ENCODE measurements around the gene AP3B1. TPM values are rescaled to one million over a fixed set of nuclear protein-coding genes. Genes with fewer than 3 reads are reported as not detected.

Gene AP3B1
- total RNA-seq, 2 experiments from 2014 or later: 41.2 to 55.7 TPM

- Mint-ChIP-seq H3K4me3 (no peak overlapping the region), H3K4me1 (no peaks in the 10 kb centered on the region), H3K27ac (no peak overlapping the region), H3K9me3 (ENCODE audit: low read depth) (no peaks in the 10 kb centered on the region), H3K36me3 (ENCODE audit: low read depth) (peaks cover 5% of the 10 kb centered on the region), H3K27me3 (no peaks in the 10 kb centered on the region)
- intact Hi-C loops (cut with DNase I, micrococcal nuclease): no loop called here
- CTCF ChIA-PET: interaction anchor here (1.0 to 1.6 kb wide), 4 partner anchors 9 to 138 kb away, joined by 3 to 6 read pairs (median 4); no protein-coding TSS in a partner anchor
- POLR2A ChIA-PET: no interaction called here
- no peak for DNase-seq
- ATAC-seq: no peak
These were observed 284.5 kb downstream of the AP3B1 start for GRCh38 chr5:78009937-78010527.

GRCh38 chr5:78008356-78008967 is 286.0 kb downstream of the AP3B1 start:
- ATAC-seq (no peak), DNase-seq (peak; percentile 10)
- CTCF ChIA-PET: interaction anchor here (1.2 to 1.3 kb wide), 2 partner anchors 10 kb away, joined by 3 to 4 read pairs; no protein-coding TSS in a partner anchor
- POLR2A ChIA-PET: no interaction called here
- Mint-ChIP-seq H3K4me1 (no peaks in the 10 kb centered on the region), H3K9me3 (ENCODE audit: low read depth) (no peaks in the 10 kb centered on the region), H3K27ac (no peak overlapping the region), H3K27me3 (no peaks in the 10 kb centered on the region), H3K36me3 (ENCODE audit: low read depth) (peaks cover 2% of the 10 kb centered on the region), H3K4me3 (no peak overlapping the region)
- intact Hi-C loops (cut with DNase I, micrococcal nuclease): loop anchor here (1.0 kb wide), 1 partner anchor 448 kb away; no protein-coding TSS in a partner anchor

GRCh38 chr5:78007233-78007632 is 287.3 kb downstream of the AP3B1 start:
- POLR2A ChIA-PET: interaction anchor here (0.7 kb wide), 1 partner anchor 338 kb away, joined by 6 read pairs; no protein-coding TSS in a partner anchor
- intact Hi-C loops (cut with DNase I, micrococcal nuclease): no loop called here
- H3K27me3 Mint-ChIP-seq: no peaks in the 10 kb centered on the region
- ATAC-seq (no peak), DNase-seq (no peak)
- no peak overlapping the region for H3K27ac Mint-ChIP-seq
- H3K9me3 Mint-ChIP-seq (ENCODE audit: low read depth): no peaks in the 10 kb centered on the region
- no peaks in the 10 kb centered on the region for H3K4me1 Mint-ChIP-seq
- H3K36me3 Mint-ChIP-seq (ENCODE audit: low read depth): peaks cover 6% of the 10 kb centered on the region
- CTCF ChIA-PET: interaction anchor here (0.7 to 1.3 kb wide), 3 partner anchors 10 to 25 kb away, joined by 3 to 4 read pairs (median 3); no protein-coding TSS in a partner anchor
- no peak overlapping the region for H3K4me3 Mint-ChIP-seq

- ChIA-PET CTCF (interaction anchor here (0.7 kb wide), 1 partner anchor 25 kb away, joined by 3 read pairs; no protein-coding TSS in a partner anchor), POLR2A (no interaction called here)
- intact Hi-C loops (cut with DNase I, micrococcal nuclease): no loop called here
- Mint-ChIP-seq H3K4me1 (no peaks in the 10 kb centered on the region), H3K27me3 (no peaks in the 10 kb centered on the region), H3K4me3 (no peak overlapping the region), H3K36me3 (ENCODE audit: low read depth) (peaks cover 6% of the 10 kb centered on the region), H3K9me3 (ENCODE audit: low read depth) (no peaks in the 10 kb centered on the region), H3K27ac (no peak overlapping the region)
- no peak for ATAC-seq
- DNase-seq: no peak
These were observed 288.0 kb downstream of the AP3B1 start for GRCh38 chr5:78006449-78006848.

GRCh38 chr5:78005021-78005785 is 289.3 kb downstream of the AP3B1 start:
- no peak for DNase-seq
- Mint-ChIP-seq H3K4me1 (no peaks in the 10 kb centered on the region), H3K27me3 (no peaks in the 10 kb centered on the region), H3K36me3 (ENCODE audit: low read depth) (peaks cover 8% of the 10 kb centered on the region), H3K4me3 (no peak overlapping the region), H3K9me3 (ENCODE audit: low read depth) (no peaks in the 10 kb centered on the region), H3K27ac (no peak overlapping the region)
- POLR2A ChIA-PET: no interaction called here
- CTCF ChIA-PET: no interaction called here
- ATAC-seq: no peak
- intact Hi-C loops (cut with DNase I, micrococcal nuclease): no loop called here

GRCh38 chr5:78004559-78004958 is 289.9 kb downstream of the AP3B1 start:
- H3K36me3 Mint-ChIP-seq (ENCODE audit: low read depth): peaks cover 10% of the 10 kb centered on the region
- ATAC-seq (no peak), DNase-seq (no peak)
- no peaks in the 10 kb centered on the region for H3K27me3 Mint-ChIP-seq
- CTCF ChIA-PET: no interaction called here
- H3K9me3 Mint-ChIP-seq (ENCODE audit: low read depth): no peaks in the 10 kb centered on the region
- intact Hi-C loops (cut with DNase I, micrococcal nuclease): no loop called here
- H3K27ac Mint-ChIP-seq: no peak overlapping the region
- H3K4me1 Mint-ChIP-seq: no peaks in the 10 kb centered on the region
- POLR2A ChIA-PET: no interaction called here
- H3K4me3 Mint-ChIP-seq: no peak overlapping the region

- H3K9me3 Mint-ChIP-seq (ENCODE audit: low read depth): no peaks in the 10 kb centered on the region
- no peak overlapping the region for H3K27ac Mint-ChIP-seq
- POLR2A ChIA-PET: no interaction called here
- ATAC-seq (no peak), DNase-seq (no peak)
- CTCF ChIA-PET: no interaction called here
- no peaks in the 10 kb centered on the region for H3K27me3 Mint-ChIP-seq
- H3K4me3 Mint-ChIP-seq: no peak overlapping the region
- H3K4me1 Mint-ChIP-seq: no peaks in the 10 kb centered on the region
- intact Hi-C loops (cut with DNase I, micrococcal nuclease): no loop called here
- peaks cover 15% of the 10 kb centered on the region for H3K36me3 Mint-ChIP-seq (ENCODE audit: low read depth)
These were observed 290.6 kb downstream of the AP3B1 start for GRCh38 chr5:78003919-78004318.

- POLR2A ChIA-PET: no interaction called here
- no peaks in the 10 kb centered on the region for H3K27me3 Mint-ChIP-seq
- intact Hi-C loops (cut with DNase I, micrococcal nuclease): no loop called here
- no peak for DNase-seq
- no peak overlapping the region for H3K27ac Mint-ChIP-seq
- H3K9me3 Mint-ChIP-seq (ENCODE audit: low read depth): no peaks in the 10 kb centered on the region
- H3K4me3 Mint-ChIP-seq: no peak overlapping the region
- CTCF ChIA-PET: interaction anchor here (0.7 kb wide), 1 partner anchor 231 kb away, joined by 3 read pairs; no protein-coding TSS in a partner anchor
- no peaks in the 10 kb centered on the region for H3K4me1 Mint-ChIP-seq
- H3K36me3 Mint-ChIP-seq (ENCODE audit: low read depth): peaks cover 15% of the 10 kb centered on the region
- no peak for ATAC-seq
These were observed 291.0 kb downstream of the AP3B1 start for GRCh38 chr5:78003450-78003849.

- no peak overlapping the region for H3K4me3 Mint-ChIP-seq
- no peak for ATAC-seq
- CTCF ChIA-PET: no interaction called here
These were observed 291.8 kb downstream of the AP3B1 start for GRCh38 chr5:78002690-78003089.

GRCh38 chr5:78001197-78001596 is 293.3 kb downstream of the AP3B1 start:
- no peak for DNase-seq
- intact Hi-C loops (cut with DNase I, micrococcal nuclease): no loop called here
- Mint-ChIP-seq H3K9me3 (ENCODE audit: low read depth) (no peaks in the 10 kb centered on the region), H3K4me1 (no peaks in the 10 kb centered on the region), H3K4me3 (no peak overlapping the region), H3K36me3 (ENCODE audit: low read depth) (peaks cover 17% of the 10 kb centered on the region), H3K27ac (no peak overlapping the region), H3K27me3 (no peaks in the 10 kb centered on the region)
- ATAC-seq: no peak
- ChIA-PET CTCF (interaction anchor here (0.6 to 1.8 kb wide), 2 partner anchors 9 to 99 kb away, joined by 3 to 6 read pairs; no protein-coding TSS in a partner anchor), POLR2A (no interaction called here)

More at GRCh38 chr5:78002690-78003089, 291.8 kb downstream of the AP3B1 start:
- intact Hi-C loops (cut with DNase I, micrococcal nuclease): no loop called here
- Mint-ChIP-seq H3K9me3 (ENCODE audit: low read depth) (no peaks in the 10 kb centered on the region), H3K27me3 (no peaks in the 10 kb centered on the region), H3K27ac (no peak overlapping the region), H3K4me1 (no peaks in the 10 kb centered on the region), H3K36me3 (ENCODE audit: low read depth) (peaks cover 15% of the 10 kb centered on the region)
- DNase-seq: no peak
- POLR2A ChIA-PET: no interaction called here

- Mint-ChIP-seq H3K36me3 (ENCODE audit: low read depth) (peaks cover 17% of the 10 kb centered on the region), H3K27me3 (no peaks in the 10 kb centered on the region), H3K27ac (no peak overlapping the region), H3K4me1 (no peaks in the 10 kb centered on the region), H3K9me3 (ENCODE audit: low read depth) (no peaks in the 10 kb centered on the region), H3K4me3 (no peak overlapping the region)
- DNase-seq (no peak), ATAC-seq (no peak)
- intact Hi-C loops (cut with DNase I, micrococcal nuclease): no loop called here
- ChIA-PET POLR2A (no interaction called here), CTCF (interaction anchor here (1.8 kb wide), 1 partner anchor 10 kb away, joined by 6 read pairs; no protein-coding TSS in a partner anchor)
These were observed 294.3 kb downstream of the AP3B1 start for GRCh38 chr5:78000191-78000590.
